H1 (cell line): Measurements from ENCODE around the gene NUP210L. TPM values are rescaled to one million over a fixed set of nuclear protein-coding genes. Genes with fewer than 3 reads are reported as not detected.

ENCODE experiments used
- BRCA1 ChIP-seq: IDR thresholded peaks from 2 replicates; pipeline ENCODE4 v1.6.1; 2012; ENCODE audit warnings: low read depth, low read length, improper control_type of control experiment
- FOSL1 ChIP-seq: IDR thresholded peaks from 2 replicates; pipeline ENCODE4 v1.6.1; 2011; ENCODE audit warnings: mild to moderate bottlenecking, low read depth, low read length, moderate library complexity; ENCODE audit not compliant: insufficient read depth
- GABPA ChIP-seq: IDR thresholded peaks from 2 replicates; pipeline ENCODE4 v1.6.1; 2011; ENCODE audit warnings: mild to moderate bottlenecking, low read length, moderate library complexity, borderline replicate concordance; ENCODE audit not compliant: insufficient read depth
- GTF2F1 ChIP-seq: IDR thresholded peaks from 2 replicates; pipeline ENCODE4 v1.6.1; 2012; ENCODE audit warnings: low read depth, low read length, improper control_type of control experiment, borderline replicate concordance
- MAFK ChIP-seq: IDR thresholded peaks from 2 replicates; pipeline ENCODE4 v1.6.1; 2012; ENCODE audit warnings: low read depth, mild to moderate bottlenecking, improper control_type of control experiment, low read length
- PHF8 ChIP-seq: fragments of 200-600 bp; sonication (generic); conservative IDR thresholded peaks from 2 replicates; pipeline ENCODE4 v1.7.1; 2012; ENCODE audit warnings: low read depth, mild to moderate bottlenecking, inconsistent platforms, low read length, moderate library complexity
- POU5F1 ChIP-seq: IDR thresholded peaks from 2 replicates; pipeline ENCODE4 v1.6.1; 2011; ENCODE audit warnings: low read depth, mild to moderate bottlenecking, low read length, moderate library complexity
- SP1 ChIP-seq: IDR thresholded peaks from 2 replicates; pipeline ENCODE4 v1.6.1; 2011; ENCODE audit warnings: low read depth, low read length
- SP2 ChIP-seq: IDR thresholded peaks from 2 replicates; pipeline ENCODE4 v1.6.1; 2012; ENCODE audit warnings: mild to moderate bottlenecking, low read length, inconsistent platforms
- TAF7 ChIP-seq: optimal IDR thresholded peaks from 2 replicates; pipeline ENCODE3; 2011; ENCODE audit warnings: low read depth, mild to moderate bottlenecking, inconsistent platforms, low read length, moderate library complexity, borderline replicate concordance
- polyA plus RNA-seq, 7 experiments: library from polyadenylated mRNA; depleted of rRNA in 3 of 7; stranded (reverse) in 5 of 7; unstranded in 2 of 7; fragments of >200 nt in 5 of 7; fragments of 200-250 nt in 2 of 7; gene quantifications; 1 replicate in 5 of 7; 2 replicates in 1 of 7; 4 replicates in 1 of 7; pipeline versions ENCODE4 v1.2.1 to v1.2.3, GENCODE V29; 2011 to 2013; ENCODE audit warnings: missing spikeins in 2 of 7, mixed read lengths in 2 of 7
- total RNA-seq: library from RNA; stranded (reverse); fragmentation: NEBNext Ultra II Directional; extraction: Animal tissue kit (Norgen Biotek cat#: 25700); gene quantifications from 2 replicates; pipeline ENCODE4 v1.2.1, GENCODE V29; 2021
- TF ChIP-seq, protein P1 (sequence below): fragments of 300-600 bp; sonication (generic); IDR thresholded peaks from 2 replicates; pipeline ENCODE4 v1.7.1; 2012; ENCODE audit warnings: low read length, moderate library complexity, mild to moderate bottlenecking, inconsistent platforms; ENCODE audit not compliant: insufficient replicate concordance
- TF ChIP-seq, protein P2 (sequence below): IDR thresholded peaks from 2 replicates; pipeline ENCODE4 v1.6.1; 2012; ENCODE audit warnings: inconsistent platforms

NUP210L gene
- total and polyA plus RNA-seq, 2 of the 8 experiments (the other 6 are each of a cell fraction or from before 2014, with no cell fraction given): not detected

DNA sequence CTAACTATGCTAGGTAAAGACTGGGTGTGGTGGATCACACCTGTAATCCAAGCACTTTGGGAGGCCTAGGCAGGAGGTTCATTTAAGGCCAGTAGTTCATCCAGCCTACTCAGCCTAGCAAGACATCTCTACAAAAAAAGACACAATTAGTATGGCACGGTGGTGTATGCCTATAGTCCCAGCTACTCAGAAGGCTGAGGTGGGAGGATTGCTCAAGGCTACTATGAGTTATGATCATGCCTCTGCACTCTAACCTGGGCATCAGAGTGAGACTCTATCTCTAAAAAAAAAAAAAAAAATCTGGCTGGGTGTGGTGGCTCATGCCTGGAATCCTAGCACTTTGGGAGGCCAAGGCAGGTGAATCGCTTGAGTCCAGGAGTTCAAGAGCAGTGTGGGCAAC is 21.6 kb downstream of the NUP210L start (continued):
- TF ChIP-seq, protein P1, sequence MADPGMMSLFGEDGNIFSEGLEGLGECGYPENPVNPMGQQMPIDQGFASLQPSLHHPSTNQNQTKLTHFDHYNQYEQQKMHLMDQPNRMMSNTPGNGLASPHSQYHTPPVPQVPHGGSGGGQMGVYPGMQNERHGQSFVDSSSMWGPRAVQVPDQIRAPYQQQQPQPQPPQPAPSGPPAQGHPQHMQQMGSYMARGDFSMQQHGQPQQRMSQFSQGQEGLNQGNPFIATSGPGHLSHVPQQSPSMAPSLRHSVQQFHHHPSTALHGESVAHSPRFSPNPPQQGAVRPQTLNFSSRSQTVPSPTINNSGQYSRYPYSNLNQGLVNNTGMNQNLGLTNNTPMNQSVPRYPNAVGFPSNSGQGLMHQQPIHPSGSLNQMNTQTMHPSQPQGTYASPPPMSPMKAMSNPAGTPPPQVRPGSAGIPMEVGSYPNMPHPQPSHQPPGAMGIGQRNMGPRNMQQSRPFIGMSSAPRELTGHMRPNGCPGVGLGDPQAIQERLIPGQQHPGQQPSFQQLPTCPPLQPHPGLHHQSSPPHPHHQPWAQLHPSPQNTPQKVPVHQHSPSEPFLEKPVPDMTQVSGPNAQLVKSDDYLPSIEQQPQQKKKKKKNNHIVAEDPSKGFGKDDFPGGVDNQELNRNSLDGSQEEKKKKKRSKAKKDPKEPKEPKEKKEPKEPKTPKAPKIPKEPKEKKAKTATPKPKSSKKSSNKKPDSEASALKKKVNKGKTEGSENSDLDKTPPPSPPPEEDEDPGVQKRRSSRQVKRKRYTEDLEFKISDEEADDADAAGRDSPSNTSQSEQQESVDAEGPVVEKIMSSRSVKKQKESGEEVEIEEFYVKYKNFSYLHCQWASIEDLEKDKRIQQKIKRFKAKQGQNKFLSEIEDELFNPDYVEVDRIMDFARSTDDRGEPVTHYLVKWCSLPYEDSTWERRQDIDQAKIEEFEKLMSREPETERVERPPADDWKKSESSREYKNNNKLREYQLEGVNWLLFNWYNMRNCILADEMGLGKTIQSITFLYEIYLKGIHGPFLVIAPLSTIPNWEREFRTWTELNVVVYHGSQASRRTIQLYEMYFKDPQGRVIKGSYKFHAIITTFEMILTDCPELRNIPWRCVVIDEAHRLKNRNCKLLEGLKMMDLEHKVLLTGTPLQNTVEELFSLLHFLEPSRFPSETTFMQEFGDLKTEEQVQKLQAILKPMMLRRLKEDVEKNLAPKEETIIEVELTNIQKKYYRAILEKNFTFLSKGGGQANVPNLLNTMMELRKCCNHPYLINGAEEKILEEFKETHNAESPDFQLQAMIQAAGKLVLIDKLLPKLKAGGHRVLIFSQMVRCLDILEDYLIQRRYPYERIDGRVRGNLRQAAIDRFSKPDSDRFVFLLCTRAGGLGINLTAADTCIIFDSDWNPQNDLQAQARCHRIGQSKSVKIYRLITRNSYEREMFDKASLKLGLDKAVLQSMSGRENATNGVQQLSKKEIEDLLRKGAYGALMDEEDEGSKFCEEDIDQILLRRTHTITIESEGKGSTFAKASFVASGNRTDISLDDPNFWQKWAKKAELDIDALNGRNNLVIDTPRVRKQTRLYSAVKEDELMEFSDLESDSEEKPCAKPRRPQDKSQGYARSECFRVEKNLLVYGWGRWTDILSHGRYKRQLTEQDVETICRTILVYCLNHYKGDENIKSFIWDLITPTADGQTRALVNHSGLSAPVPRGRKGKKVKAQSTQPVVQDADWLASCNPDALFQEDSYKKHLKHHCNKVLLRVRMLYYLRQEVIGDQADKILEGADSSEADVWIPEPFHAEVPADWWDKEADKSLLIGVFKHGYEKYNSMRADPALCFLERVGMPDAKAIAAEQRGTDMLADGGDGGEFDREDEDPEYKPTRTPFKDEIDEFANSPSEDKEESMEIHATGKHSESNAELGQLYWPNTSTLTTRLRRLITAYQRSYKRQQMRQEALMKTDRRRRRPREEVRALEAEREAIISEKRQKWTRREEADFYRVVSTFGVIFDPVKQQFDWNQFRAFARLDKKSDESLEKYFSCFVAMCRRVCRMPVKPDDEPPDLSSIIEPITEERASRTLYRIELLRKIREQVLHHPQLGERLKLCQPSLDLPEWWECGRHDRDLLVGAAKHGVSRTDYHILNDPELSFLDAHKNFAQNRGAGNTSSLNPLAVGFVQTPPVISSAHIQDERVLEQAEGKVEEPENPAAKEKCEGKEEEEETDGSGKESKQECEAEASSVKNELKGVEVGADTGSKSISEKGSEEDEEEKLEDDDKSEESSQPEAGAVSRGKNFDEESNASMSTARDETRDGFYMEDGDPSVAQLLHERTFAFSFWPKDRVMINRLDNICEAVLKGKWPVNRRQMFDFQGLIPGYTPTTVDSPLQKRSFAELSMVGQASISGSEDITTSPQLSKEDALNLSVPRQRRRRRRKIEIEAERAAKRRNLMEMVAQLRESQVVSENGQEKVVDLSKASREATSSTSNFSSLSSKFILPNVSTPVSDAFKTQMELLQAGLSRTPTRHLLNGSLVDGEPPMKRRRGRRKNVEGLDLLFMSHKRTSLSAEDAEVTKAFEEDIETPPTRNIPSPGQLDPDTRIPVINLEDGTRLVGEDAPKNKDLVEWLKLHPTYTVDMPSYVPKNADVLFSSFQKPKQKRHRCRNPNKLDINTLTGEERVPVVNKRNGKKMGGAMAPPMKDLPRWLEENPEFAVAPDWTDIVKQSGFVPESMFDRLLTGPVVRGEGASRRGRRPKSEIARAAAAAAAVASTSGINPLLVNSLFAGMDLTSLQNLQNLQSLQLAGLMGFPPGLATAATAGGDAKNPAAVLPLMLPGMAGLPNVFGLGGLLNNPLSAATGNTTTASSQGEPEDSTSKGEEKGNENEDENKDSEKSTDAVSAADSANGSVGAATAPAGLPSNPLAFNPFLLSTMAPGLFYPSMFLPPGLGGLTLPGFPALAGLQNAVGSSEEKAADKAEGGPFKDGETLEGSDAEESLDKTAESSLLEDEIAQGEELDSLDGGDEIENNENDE: no peak
- TF ChIP-seq, protein P2, sequence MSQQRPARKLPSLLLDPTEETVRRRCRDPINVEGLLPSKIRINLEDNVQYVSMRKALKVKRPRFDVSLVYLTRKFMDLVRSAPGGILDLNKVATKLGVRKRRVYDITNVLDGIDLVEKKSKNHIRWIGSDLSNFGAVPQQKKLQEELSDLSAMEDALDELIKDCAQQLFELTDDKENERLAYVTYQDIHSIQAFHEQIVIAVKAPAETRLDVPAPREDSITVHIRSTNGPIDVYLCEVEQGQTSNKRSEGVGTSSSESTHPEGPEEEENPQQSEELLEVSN: no peak
- no peak for TF ChIP-seq GABPA
- no peak for TF ChIP-seq TAF7
- TF ChIP-seq FOSL1: no peak
- TF ChIP-seq SP2: no peak
- no peak for TF ChIP-seq POU5F1
- no peak for TF ChIP-seq GTF2F1
- TF ChIP-seq SP1: no peak
- no peak for TF ChIP-seq MAFK
- no peak for TF ChIP-seq BRCA1
- no peak for TF ChIP-seq PHF8
